ENCODE measurements around the gene LYPD3. TPM values are rescaled to one million over a fixed set of nuclear protein-coding genes. Genes with fewer than 3 reads are reported as not detected.
"Not testable (repeated sequence)": the region's sequence is repeated elsewhere in the genome, so short reads cannot be mapped to it uniquely, and the experiment has no call there.

LYPD3 gene
- total RNA-seq (2014; rRNA removed; shearing (Covaris generic)) (3.0 and 3.3 TPM in 2 replicates), polyA plus RNA-seq (2016; fragmentation: Nextera tagmentation; extraction: Ambion mirVana) (4.1 and 4.6 TPM in 2 replicates)
- long read RNA-seq, partial matches to known transcripts = 3 of 3 reads
- long read RNA-seq, other reads (novel, unspliced or antisense) = 0 of 3 reads

DNA sequence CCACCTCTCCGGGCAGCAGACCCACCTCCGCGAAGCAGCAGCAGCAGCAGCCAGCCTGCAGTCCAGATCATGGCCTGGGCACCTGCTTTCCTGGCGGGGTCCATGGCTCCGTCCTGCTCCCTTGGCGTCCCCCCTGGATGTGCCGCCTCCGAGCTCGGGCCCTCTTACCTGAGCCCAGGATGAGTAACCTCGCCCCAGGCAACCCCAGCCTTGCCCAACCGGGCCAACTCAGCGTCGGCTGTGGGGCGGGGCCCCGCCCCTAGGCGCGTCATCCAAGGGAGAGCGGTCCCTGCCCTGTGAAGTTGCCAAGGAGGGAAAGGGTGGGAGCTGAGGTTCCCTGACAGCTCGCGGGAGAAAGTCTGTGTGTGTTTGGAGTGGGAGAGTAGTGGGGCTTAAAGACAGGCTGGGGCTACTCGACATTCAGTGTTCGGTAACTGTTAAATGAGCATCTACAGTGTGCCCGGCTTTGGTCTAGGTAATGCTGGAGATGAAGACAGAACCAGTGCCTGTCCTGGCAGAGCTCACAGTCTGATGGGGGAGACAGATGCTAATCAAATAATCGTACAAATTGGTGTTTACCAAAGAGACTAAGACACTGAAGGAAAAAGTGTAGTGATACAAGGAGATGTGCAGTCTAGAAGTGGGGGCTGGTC is at the start of gene LYPD3:
Gene LYPD3, minus strand, starts transcription at position 141 of the 653 bp plus-strand sequence. Its CDS starts 37 bp downstream, at position 104.
- TF ChIP-seq JUNB (IDR thresholded peaks at IDR 0.05; ENCODE audit: unreplicated experiment) = no peak
- peak; percentile 50; the same call in 1 of the 2 replicates for TF ChIP-seq CREB1 (CRISPR knock-in tag; IDR thresholded peaks at IDR 0.05; ENCODE audit: low read depth)
- no peaks in the 10 kb centered on the region for H4K20me1 ChIP-seq (replicated peaks; ENCODE audit: insufficient read depth)
- peaks cover 20% of the 10 kb centered on the region for H3K27me3 Mint-ChIP-seq (ENCODE audit: insufficient read depth, low read depth, poor library complexity)
- H3K27ac ChIP-seq (ENCODE audit: low read depth) = no peak within 1 kb of the TSS; the same call in 1 of the 2 replicates
- H3K4me2 ChIP-seq = peak within 1 kb of the TSS; percentile 75
- peak within 1 kb of the TSS; percentile 89 for H3K4me3 ChIP-seq
- H3K27me3 ChIP-seq (ENCODE audit: insufficient read depth) = peaks cover 26% of the 10 kb centered on the region
- H3K9me2 ChIP-seq (ENCODE audit: insufficient read depth) = no peaks in the 10 kb centered on the region
- H3K4me1 Mint-ChIP-seq = peaks cover 8% of the 10 kb centered on the region
- ATAC-seq (peak; percentile 25), DNase-seq (ENCODE audit: low spot score) (peak; percentile 82)
- H3K4me1 ChIP-seq (ENCODE audit: insufficient read depth) = peaks cover 13% of the 10 kb centered on the region
- H2AFZ ChIP-seq = peak within 1 kb of the TSS; percentile 98
- H3K79me2 ChIP-seq (replicated peaks; ENCODE audit: insufficient read depth) = no peaks in the 10 kb centered on the region
- no peaks in the 10 kb centered on the region for H3K36me3 Mint-ChIP-seq (ENCODE audit: low read depth)
- no peaks in the 10 kb centered on the region for H3K36me3 ChIP-seq (ENCODE audit: insufficient read depth)
- no peaks in the 10 kb centered on the region for H3K9me3 Mint-ChIP-seq
- peak within 1 kb of the TSS; percentile 94 for H3K4me3 Mint-ChIP-seq
- no peak within 1 kb of the TSS for H3K27ac Mint-ChIP-seq
- peaks cover 14% of the 10 kb centered on the region for H3F3A ChIP-seq (replicated peaks; ENCODE audit: low read depth)

DNA sequence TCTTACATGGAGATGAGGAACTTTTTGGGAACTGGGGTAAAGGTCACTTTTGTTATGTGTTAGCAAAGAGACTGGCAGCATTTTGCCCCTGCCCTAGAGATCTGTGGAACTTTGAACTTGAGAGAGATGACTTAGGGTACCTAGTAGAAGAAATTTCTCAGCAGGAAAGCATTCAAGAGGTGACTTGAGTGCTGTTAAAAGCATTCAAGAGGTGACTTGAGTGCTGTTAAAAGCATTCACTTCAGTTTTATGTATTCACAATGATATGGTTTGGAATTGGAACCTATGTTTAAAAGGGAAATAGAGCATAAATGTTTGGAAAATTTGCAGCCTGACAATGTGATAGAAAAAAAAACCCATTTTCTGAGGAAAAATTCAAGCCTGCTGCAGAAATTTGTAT is 47.0 kb upstream of the LYPD3 start:
- not testable (repeated sequence) for H2AFZ ChIP-seq; H3K4me3 ChIP-seq; H3K27ac Mint-ChIP-seq; DNase-seq (ENCODE audit: low spot score); H3K4me1 Mint-ChIP-seq; H3K36me3 ChIP-seq (ENCODE audit: insufficient read depth); H3K27me3 Mint-ChIP-seq (ENCODE audit: insufficient read depth, low read depth, poor library complexity); H3K4me3 Mint-ChIP-seq; H3F3A ChIP-seq (replicated peaks; ENCODE audit: low read depth); H3K27me3 ChIP-seq (ENCODE audit: insufficient read depth); H3K4me1 ChIP-seq (ENCODE audit: insufficient read depth); H3K9me2 ChIP-seq (ENCODE audit: insufficient read depth); ATAC-seq; H3K79me2 ChIP-seq (replicated peaks; ENCODE audit: insufficient read depth); H3K4me2 ChIP-seq; H3K27ac ChIP-seq (ENCODE audit: low read depth); H4K20me1 ChIP-seq (replicated peaks; ENCODE audit: insufficient read depth)
- Mint-ChIP-seq H3K9me3 (peaks cover 10% of the 10 kb centered on the region; the same call in 2 of the 3 replicates), H3K36me3 (ENCODE audit: low read depth) (peaks cover 45% of the 10 kb centered on the region)

DNA sequence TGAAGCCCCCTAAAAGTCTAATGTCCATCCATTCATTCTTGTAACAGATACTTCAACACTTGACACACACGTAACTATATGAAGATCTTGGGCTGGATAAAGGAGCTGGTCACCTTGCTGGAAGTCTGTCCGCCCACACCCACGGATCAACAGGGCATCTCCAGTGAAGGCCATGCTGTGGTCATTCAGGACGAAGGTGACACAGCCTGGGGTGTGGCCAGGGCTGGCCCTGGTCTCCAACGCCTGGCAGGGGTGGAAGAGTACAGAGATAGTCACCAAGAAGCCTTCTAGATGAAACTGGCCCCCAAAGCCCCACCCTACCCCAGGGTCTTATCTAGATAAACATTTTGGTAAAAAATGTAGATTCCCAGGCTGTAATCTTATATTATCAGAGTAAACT is 45.9 kb upstream of the LYPD3 start:
- Histone ChIP-seq H3K36me3 (ENCODE audit: insufficient read depth) (no peaks in the 10 kb centered on the region), H3K4me3 (no peak overlapping the region), H3K27me3 (ENCODE audit: insufficient read depth) (no peaks in the 10 kb centered on the region), H3F3A (replicated peaks; ENCODE audit: low read depth) (no peaks in the 10 kb centered on the region), H2AFZ (no peak overlapping the region), H3K79me2 (replicated peaks; ENCODE audit: insufficient read depth) (no peaks in the 10 kb centered on the region), H4K20me1 (replicated peaks; ENCODE audit: insufficient read depth) (no peaks in the 10 kb centered on the region), H3K27ac (ENCODE audit: low read depth) (no peak overlapping the region), H3K4me1 (ENCODE audit: insufficient read depth) (no peaks in the 10 kb centered on the region), H3K4me2 (no peak overlapping the region), H3K9me2 (ENCODE audit: insufficient read depth) (no peaks in the 10 kb centered on the region)
- Mint-ChIP-seq H3K27ac (no peak overlapping the region), H3K9me3 (peaks cover 10% of the 10 kb centered on the region; the same call in 2 of the 3 replicates), H3K4me1 (no peaks in the 10 kb centered on the region), H3K27me3 (ENCODE audit: insufficient read depth, low read depth, poor library complexity) (peaks cover 2% of the 10 kb centered on the region), H3K4me3 (no peak overlapping the region), H3K36me3 (ENCODE audit: low read depth) (peaks cover 45% of the 10 kb centered on the region)
- ATAC-seq (no peak), DNase-seq (ENCODE audit: low spot score) (no peak)
- no peak for TF ChIP-seq JUNB (IDR thresholded peaks at IDR 0.05; ENCODE audit: unreplicated experiment)
- TF ChIP-seq, protein P1, sequence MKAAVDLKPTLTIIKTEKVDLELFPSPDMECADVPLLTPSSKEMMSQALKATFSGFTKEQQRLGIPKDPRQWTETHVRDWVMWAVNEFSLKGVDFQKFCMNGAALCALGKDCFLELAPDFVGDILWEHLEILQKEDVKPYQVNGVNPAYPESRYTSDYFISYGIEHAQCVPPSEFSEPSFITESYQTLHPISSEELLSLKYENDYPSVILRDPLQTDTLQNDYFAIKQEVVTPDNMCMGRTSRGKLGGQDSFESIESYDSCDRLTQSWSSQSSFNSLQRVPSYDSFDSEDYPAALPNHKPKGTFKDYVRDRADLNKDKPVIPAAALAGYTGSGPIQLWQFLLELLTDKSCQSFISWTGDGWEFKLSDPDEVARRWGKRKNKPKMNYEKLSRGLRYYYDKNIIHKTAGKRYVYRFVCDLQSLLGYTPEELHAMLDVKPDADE (IDR thresholded peaks at IDR 0.05) = no peak
- TF ChIP-seq CREB1 (CRISPR knock-in tag; IDR thresholded peaks at IDR 0.05; ENCODE audit: low read depth) = no peak
- TF ChIP-seq ZNF114 (CRISPR knock-in tag; IDR thresholded peaks at IDR 0.05) = no peak
- no peak for TF ChIP-seq EZH2 (IDR thresholded peaks at IDR 0.05; ENCODE audit: low read depth, unreplicated experiment)
- TF ChIP-seq, protein P2, sequence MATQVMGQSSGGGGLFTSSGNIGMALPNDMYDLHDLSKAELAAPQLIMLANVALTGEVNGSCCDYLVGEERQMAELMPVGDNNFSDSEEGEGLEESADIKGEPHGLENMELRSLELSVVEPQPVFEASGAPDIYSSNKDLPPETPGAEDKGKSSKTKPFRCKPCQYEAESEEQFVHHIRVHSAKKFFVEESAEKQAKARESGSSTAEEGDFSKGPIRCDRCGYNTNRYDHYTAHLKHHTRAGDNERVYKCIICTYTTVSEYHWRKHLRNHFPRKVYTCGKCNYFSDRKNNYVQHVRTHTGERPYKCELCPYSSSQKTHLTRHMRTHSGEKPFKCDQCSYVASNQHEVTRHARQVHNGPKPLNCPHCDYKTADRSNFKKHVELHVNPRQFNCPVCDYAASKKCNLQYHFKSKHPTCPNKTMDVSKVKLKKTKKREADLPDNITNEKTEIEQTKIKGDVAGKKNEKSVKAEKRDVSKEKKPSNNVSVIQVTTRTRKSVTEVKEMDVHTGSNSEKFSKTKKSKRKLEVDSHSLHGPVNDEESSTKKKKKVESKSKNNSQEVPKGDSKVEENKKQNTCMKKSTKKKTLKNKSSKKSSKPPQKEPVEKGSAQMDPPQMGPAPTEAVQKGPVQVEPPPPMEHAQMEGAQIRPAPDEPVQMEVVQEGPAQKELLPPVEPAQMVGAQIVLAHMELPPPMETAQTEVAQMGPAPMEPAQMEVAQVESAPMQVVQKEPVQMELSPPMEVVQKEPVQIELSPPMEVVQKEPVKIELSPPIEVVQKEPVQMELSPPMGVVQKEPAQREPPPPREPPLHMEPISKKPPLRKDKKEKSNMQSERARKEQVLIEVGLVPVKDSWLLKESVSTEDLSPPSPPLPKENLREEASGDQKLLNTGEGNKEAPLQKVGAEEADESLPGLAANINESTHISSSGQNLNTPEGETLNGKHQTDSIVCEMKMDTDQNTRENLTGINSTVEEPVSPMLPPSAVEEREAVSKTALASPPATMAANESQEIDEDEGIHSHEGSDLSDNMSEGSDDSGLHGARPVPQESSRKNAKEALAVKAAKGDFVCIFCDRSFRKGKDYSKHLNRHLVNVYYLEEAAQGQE (IDR thresholded peaks at IDR 0.05; ENCODE audit: unreplicated experiment) = no peak
- TF ChIP-seq, protein P3, sequence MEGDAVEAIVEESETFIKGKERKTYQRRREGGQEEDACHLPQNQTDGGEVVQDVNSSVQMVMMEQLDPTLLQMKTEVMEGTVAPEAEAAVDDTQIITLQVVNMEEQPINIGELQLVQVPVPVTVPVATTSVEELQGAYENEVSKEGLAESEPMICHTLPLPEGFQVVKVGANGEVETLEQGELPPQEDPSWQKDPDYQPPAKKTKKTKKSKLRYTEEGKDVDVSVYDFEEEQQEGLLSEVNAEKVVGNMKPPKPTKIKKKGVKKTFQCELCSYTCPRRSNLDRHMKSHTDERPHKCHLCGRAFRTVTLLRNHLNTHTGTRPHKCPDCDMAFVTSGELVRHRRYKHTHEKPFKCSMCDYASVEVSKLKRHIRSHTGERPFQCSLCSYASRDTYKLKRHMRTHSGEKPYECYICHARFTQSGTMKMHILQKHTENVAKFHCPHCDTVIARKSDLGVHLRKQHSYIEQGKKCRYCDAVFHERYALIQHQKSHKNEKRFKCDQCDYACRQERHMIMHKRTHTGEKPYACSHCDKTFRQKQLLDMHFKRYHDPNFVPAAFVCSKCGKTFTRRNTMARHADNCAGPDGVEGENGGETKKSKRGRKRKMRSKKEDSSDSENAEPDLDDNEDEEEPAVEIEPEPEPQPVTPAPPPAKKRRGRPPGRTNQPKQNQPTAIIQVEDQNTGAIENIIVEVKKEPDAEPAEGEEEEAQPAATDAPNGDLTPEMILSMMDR (conservative IDR thresholded peaks at IDR 0.05; ENCODE audit: low read depth in 2 of 2) = no peak
- TF ChIP-seq NANOG (IDR thresholded peaks at IDR 0.05; ENCODE audit: borderline replicate concordance) = no peak
